Endodermal cell (in vitro differentiated cells): ENCODE data around the gene RGS14. TPM values are rescaled to one million over a fixed set of nuclear protein-coding genes. Genes with fewer than 3 reads are reported as not detected.

Source experiments
- DNase-seq: peaks from one replicate; pipeline ENCODE4 v3.0.0-alpha.2; 2017
- H3K27ac ChIP-seq: 2 replicates; pipeline ENCODE4 v1.5.1; 2013; ENCODE audit warnings: mild to moderate bottlenecking, low read depth, low read length, moderate library complexity
- H3K27me3 ChIP-seq: 2 replicates; pipeline ENCODE4 v1.6.1; 2013; ENCODE audit warnings: mild to moderate bottlenecking, low read length, moderate library complexity; ENCODE audit not compliant: insufficient read depth, control insufficient read depth, poor library complexity, severe bottlenecking
- H3K36me3 ChIP-seq: 2 replicates; pipeline ENCODE4 v1.7.0; 2013; ENCODE audit warnings: mild to moderate bottlenecking, low read length, moderate library complexity; ENCODE audit not compliant: control insufficient read depth, insufficient read depth
- H3K4me1 ChIP-seq: one replicate; pipeline ENCODE4 v1.7.0; 2013; ENCODE audit warnings: low read length; ENCODE audit not compliant: control insufficient read depth, insufficient read depth
- H3K4me3 ChIP-seq: 2 replicates; pipeline ENCODE4 v1.5.1; 2013; ENCODE audit warnings: mild to moderate bottlenecking, low read length, moderate library complexity
- H3K9ac ChIP-seq: 2 replicates; pipeline ENCODE4 v1.6.1; 2013; ENCODE audit warnings: mild to moderate bottlenecking, low read length, moderate library complexity; ENCODE audit not compliant: poor library complexity, severe bottlenecking; ENCODE audit errors: extremely low read depth
- H3K9me3 ChIP-seq: 2 replicates; pipeline ENCODE4 v1.6.1; 2013; ENCODE audit warnings: mild to moderate bottlenecking, low read length, moderate library complexity; ENCODE audit not compliant: control insufficient read depth
- H3K27ac Mint-ChIP-seq: 2 replicates; pipeline ENCODE4 v1.8.0; 2020; ENCODE audit warnings: mixed read lengths
- H3K27me3 Mint-ChIP-seq: 2 replicates; pipeline ENCODE4 v1.8.0; 2021; ENCODE audit warnings: mild to moderate bottlenecking, mixed read lengths; ENCODE audit not compliant: insufficient read depth
- H3K36me3 Mint-ChIP-seq: 2 replicates; pipeline ENCODE4 v1.8.0; 2020; ENCODE audit warnings: low read depth, mixed read lengths
- H3K4me1 Mint-ChIP-seq: 2 replicates; pipeline ENCODE4 v1.8.0; 2020; ENCODE audit warnings: mixed read lengths
- H3K4me3 Mint-ChIP-seq: 2 replicates; pipeline ENCODE4 v1.8.0; 2020; ENCODE audit warnings: mild to moderate bottlenecking, moderate library complexity, mixed read lengths
- H3K9me3 Mint-ChIP-seq: 2 replicates; pipeline ENCODE4 v1.8.0; 2020; ENCODE audit warnings: mild to moderate bottlenecking, mixed read lengths
- CTCF ChIP-seq: fragments of 200-600 bp; sonication (generic); conservative IDR thresholded peaks from 2 replicates; pipeline ENCODE4 v1.5.0; 2021; ENCODE audit warnings: antibody characterized with exemption, mild to moderate bottlenecking
- WGBS, 2 experiments: methylation state at CpG; one replicate each; pipeline versions ENCODE4 v1.1.5 to v1.1.7; 2013; ENCODE audit warnings: missing lambda C conversion rate in 2 of 2, mixed read lengths in 1 of 2; ENCODE audit not compliant: insufficient coverage in 1 of 2, insufficient read length in 1 of 2; 5-methylcytosine and 5-hydroxymethylcytosine counted together
- total RNA-seq, 2 donors: library from RNA; stranded (reverse); fragmentation: NEBNext Ultra II Directional in 1 of 2; extraction: Animal tissue kit (Norgen Biotek cat#: 25700) in 1 of 2; gene quantifications; 2 replicates in 1 of 2; 3 replicates in 1 of 2; pipeline ENCODE4 v1.2.1, GENCODE V29; 2021

The RGS14 gene
- total RNA-seq, 2 donors from 2014 or later = 14.2 to 21.9 TPM

GRCh38 chr5:177310332-177310731 lies 47.4 kb upstream of the RGS14 start:
- H3K27ac Mint-ChIP-seq = no peak overlapping the region
- peak overlapping the region; percentile 65 for H3K4me3 Mint-ChIP-seq
- peaks cover 3% of the 10 kb centered on the region for H3K27me3 Mint-ChIP-seq
- DNase-seq = no peak
- Histone ChIP-seq H3K4me3 (peak overlapping the region; percentile 83), H3K36me3 (peaks cover 25% of the 10 kb centered on the region), H3K27ac (no peak overlapping the region), H3K9me3 (no peaks in the 10 kb centered on the region), H3K9ac (no peak overlapping the region), H3K27me3 (no peaks in the 10 kb centered on the region), H3K4me1 (no peaks in the 10 kb centered on the region)
- peaks cover 24% of the 10 kb centered on the region for H3K36me3 Mint-ChIP-seq
- no peaks in the 10 kb centered on the region for H3K9me3 Mint-ChIP-seq
- peaks cover 11% of the 10 kb centered on the region for H3K4me1 Mint-ChIP-seq
- 93 to 95% methylated on average over 7 to 13 of the region's 13 CpGs for WGBS, 2 experiments
- TF ChIP-seq CTCF = no peak

- Histone ChIP-seq H3K4me3 (peak overlapping the region; percentile 83), H3K4me1 (no peaks in the 10 kb centered on the region), H3K36me3 (peaks cover 19% of the 10 kb centered on the region), H3K9ac (no peak overlapping the region), H3K9me3 (no peaks in the 10 kb centered on the region), H3K27me3 (no peaks in the 10 kb centered on the region), H3K27ac (no peak overlapping the region)
- Mint-ChIP-seq H3K4me3 (peak overlapping the region; percentile 65), H3K9me3 (no peaks in the 10 kb centered on the region), H3K27me3 (peaks cover 3% of the 10 kb centered on the region), H3K27ac (peak overlapping the region; percentile 73), H3K4me1 (peaks cover 11% of the 10 kb centered on the region), H3K36me3 (peaks cover 19% of the 10 kb centered on the region)
- no peak for TF ChIP-seq CTCF
- peak; percentile 73 for DNase-seq
- WGBS, 2 experiments = 20 to 38% methylated on average over 5 to 20 of the region's 20 CpGs
Measured at GRCh38 chr5:177310757-177311391, 46.9 kb upstream of the RGS14 start.

GRCh38 chr5:177311392-177311722 lies 46.4 kb upstream of the RGS14 start:
- 0 to 2% methylated on average over 8 to 23 of the region's 23 CpGs for WGBS, 2 experiments
- Mint-ChIP-seq H3K27me3 (peaks cover 3% of the 10 kb centered on the region), H3K9me3 (no peaks in the 10 kb centered on the region), H3K4me1 (peaks cover 11% of the 10 kb centered on the region), H3K27ac (peak overlapping the region; percentile 52), H3K4me3 (peak overlapping the region; percentile 65), H3K36me3 (peaks cover 14% of the 10 kb centered on the region)
- H3K9me3 ChIP-seq = no peaks in the 10 kb centered on the region
- H3K4me3 ChIP-seq = peak overlapping the region; percentile 83
- peak overlapping the region; percentile 57 for H3K9ac ChIP-seq
- TF ChIP-seq CTCF = peak; percentile 20
- H3K36me3 ChIP-seq = peaks cover 14% of the 10 kb centered on the region
- no peaks in the 10 kb centered on the region for H3K4me1 ChIP-seq
- no peak for DNase-seq
- no peak overlapping the region for H3K27ac ChIP-seq
- no peaks in the 10 kb centered on the region for H3K27me3 ChIP-seq
